HG03196 (cell line): ENCODE measurements around the gene UTY.
"Not testable (repeated sequence)": the region's sequence is repeated elsewhere in the genome, so short reads cannot be mapped to it uniquely, and the experiment has no call there.

Experiments
- ATAC-seq: cut with Tn5 transposase; IDR thresholded peaks from one replicate; pipeline ENCODE4 v1.9.1; 2021; ENCODE audit not compliant: unreplicated experiment

The UTY gene

GRCh38 chrY:13312966-13313365 lies 166.9 kb downstream of the UTY start:
- no peak for ATAC-seq

DNA sequence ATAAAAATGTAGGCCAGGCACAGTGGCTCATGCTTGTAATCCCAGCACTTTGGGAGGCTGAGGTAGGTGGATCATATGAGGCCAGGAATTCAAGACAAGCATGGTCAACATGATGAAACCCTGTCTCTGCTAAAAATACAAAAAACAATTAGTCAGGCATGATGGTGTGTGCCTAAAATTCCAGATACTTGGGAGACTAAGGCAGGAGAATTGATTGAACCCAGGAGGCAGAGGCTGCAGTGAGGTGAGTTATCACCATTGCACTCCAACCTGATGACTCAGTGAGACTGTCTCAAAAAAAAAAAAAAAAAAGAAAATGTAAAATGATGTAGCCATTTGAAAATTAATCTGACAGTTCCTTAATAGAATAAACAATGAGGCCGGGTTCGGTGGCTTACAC lies 171.9 kb downstream of the UTY start:
- ATAC-seq: no peak

GRCh38 chrY:13300795-13301194 lies 179.0 kb downstream of the UTY start:
- no peak for ATAC-seq

DNA sequence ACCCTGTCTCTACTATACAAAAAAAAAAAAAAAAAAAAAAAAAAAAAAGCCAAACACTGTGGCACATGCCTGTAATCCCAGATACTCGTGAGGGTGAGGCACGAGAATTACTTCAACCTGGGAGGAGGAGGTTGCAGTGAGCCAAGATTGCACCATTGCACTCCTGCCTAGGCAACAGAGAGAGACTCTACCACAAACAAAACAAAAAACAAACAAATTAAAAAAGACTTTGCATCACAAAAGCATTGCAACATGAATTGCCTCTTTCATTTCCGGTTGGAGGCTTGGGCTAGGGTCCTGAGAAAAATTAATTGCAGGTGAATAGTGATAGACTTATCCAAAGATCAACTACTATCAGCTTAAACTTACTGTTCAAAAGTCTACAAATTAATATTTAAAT lies 180.4 kb downstream of the UTY start:
- ATAC-seq: no peak

DNA sequence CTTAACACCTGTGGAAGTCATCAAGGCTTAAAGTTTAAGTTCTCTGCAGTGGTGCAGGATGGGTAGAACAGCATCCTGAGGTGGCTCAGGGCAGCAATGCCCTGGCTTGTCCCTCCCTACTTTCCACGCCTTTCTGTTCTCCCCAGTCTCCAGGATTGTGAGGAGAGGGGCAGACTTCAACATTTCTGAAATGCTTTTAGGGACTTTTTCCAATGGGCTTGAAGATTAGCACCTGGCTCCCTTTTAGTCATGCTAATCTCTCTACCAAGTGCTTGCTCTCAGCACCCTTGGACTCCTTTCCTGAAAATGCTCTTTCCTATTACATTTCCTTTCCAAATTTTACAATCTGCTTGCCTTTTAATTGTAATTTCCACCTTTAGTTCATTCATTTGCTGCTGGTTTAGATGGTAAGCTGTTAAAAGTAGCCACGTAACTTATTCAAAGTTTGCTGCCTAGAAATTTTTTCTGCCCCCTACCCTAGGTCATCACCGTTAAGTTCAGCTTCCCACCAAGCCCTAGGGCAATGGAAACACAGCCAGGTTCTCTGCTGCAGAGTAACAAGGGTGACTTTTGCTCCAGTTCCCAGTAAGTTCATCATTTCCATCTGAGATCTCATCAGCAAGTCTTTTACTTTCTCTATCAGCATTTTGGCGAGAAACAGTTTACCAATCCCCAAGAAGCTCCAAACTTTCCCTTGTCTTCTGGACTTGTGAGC lies 183.5 kb downstream of the UTY start:
- ATAC-seq: no peak

DNA sequence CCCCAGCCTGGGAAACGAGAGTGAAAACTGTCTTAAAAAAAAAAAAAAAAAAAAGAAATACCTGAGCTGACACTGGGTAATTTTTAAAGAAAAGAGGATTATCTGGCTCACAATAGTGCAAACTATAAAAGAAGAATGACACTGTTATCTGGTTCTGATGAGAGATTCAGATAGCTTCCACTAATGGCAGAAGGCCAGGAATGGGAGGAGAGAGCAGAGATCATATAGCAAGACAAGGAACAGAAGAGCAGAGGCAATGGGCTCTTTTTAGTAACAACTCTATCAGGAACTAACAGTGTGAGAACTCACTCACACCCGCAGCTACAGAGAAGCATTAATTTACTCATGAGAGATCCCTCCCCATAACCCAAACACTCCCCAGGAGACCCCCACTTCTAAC lies 184.8 kb downstream of the UTY start:
- no peak for ATAC-seq

DNA sequence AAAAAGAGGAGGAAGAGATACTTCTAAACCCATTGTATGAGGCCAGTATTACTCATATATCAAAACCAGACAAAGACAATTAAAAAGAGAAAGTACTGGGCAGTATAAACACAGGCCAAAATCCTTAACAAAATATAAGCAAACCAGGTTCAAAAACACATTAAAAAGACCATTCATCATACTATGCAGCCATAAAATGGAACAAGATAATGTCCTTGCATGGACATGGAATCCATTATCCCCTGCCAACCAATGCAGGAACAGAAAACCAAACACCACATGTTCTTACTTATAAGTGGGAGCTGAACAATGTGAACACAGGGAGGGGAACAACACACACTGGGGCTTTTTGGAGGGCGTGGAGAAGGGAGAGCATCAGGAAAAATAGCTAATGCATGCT lies 188.6 kb downstream of the UTY start:
- no peak for ATAC-seq

- not testable (repeated sequence) for ATAC-seq
Observed at GRCh38 chrY:13282151-13283054, 197.4 kb downstream of the UTY start.

DNA sequence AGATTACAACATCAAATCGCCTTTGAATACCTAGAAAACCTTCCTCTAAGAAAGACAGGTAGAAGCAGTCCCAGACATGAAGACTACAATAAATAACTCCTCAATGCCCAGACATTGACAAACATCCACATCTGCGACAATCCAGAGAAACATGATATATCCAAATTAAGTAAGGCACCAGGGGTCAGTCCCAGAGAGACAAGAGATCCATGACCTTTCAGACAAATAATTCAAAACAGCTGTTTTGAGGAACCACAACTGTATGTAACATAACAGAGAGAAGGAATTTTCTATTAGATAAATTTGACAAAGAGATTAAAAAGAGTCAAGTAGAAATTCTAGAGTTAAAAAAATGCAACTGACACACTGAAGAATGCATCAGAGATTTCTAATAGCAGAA lies 200.3 kb downstream of the UTY start:
- ATAC-seq: no peak

GRCh38 chrY:13271706-13272105 lies 208.1 kb downstream of the UTY start:
- no peak for ATAC-seq

DNA sequence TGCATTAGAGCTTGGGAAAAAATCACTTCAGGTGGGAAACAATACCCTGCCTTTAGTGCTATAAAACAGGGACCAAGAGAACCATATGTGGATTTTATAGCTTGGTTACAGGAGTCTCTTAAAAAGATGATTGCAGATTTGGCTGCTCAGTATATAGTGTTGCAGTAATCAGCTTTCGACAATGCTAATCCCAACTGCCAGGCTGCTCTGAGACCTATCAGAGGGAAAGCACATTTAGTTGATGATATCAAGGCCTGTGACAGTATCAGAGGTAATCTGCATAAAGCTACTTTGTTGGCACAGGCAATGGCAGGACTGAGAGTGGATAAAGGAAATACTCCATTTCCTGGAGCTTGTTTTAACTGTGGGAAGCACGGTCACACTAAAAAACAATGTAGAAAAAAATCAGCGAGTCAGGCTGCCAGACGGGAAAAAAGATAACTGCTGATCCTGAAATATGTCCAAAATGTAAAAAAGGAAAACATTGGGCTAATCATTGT lies 225.8 kb downstream of the UTY start:
- ATAC-seq: not testable (repeated sequence)

DNA sequence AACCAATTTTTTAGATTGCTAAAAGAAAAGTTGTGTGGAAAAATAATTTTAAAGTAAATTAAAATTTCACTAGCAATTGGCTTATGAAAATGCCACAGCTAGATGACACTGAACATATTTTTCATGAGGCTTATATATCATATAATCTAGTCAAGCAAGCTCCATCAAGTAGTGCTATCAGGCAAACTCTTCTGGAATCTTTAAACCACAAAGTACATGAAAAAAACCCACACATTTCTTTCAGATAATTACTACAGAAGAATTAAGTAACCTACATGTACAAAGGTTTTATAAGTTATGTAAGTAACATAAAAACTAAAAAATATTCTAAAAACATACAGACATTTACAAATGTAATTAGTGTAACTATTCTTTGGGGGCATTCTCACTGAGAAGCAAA lies 229.4 kb downstream of the UTY start:
- no peak for ATAC-seq

GRCh38 chrY:13243716-13244115 lies 236.1 kb downstream of the UTY start:
- ATAC-seq: no peak

DNA sequence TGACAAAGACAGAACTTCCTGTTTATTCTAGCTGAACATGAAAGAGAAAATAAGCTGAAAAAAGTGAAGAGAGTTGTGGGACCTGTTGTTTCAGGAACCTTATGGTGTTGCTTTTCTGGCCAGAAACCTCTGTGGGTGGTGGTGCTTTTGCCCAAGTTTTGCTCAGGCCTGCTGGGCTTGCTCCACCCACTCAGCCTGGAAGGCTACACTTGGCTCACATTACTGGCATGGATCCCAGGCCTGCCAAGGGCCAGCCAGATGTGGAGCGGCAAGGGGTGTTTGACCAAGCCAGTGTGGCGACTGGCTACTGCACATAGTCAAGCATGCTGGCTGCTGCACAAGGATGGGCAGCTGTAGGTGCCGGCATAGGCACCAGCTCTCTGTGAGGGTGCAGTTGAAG lies 245.9 kb downstream of the UTY start:
- no peak for ATAC-seq

DNA sequence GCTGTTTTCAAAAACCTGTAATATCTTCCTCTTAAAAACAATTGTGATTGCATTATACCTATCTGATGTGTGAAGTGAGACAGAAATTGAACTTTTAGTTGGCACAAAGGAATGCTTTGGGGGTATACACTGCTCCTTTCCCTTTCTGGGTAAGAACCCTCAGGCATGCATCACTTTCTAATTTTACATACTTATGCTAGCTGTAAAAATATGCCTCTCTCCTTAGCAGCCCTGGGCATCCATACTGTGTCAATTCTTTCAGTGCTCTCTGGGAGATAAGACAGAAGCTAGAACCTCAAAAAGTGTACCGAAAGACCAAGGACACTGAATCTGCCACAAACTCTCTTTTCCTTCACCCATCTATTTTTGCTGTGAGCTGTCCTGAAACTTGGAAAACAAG lies 246.7 kb downstream of the UTY start:
- ATAC-seq: no peak

GRCh38 chrY:13227354-13227953 lies 252.4 kb downstream of the UTY start:
- no peak for ATAC-seq

- ATAC-seq: no peak
Observed at GRCh38 chrY:13210961-13211646, 268.7 kb downstream of the UTY start.

- no peak for ATAC-seq
Observed at GRCh38 chrY:13205214-13205613, 274.6 kb downstream of the UTY start.
